Epithelial cell of prostate (primary cell): ENCODE results near the gene PIP4P1.

ENCODE experiments used
- DNase-seq: peaks from one replicate; pipeline ENCODE4 v3.0.0-alpha.2; 2011; ENCODE audit warnings: low read depth, low spot score
- H3K27ac ChIP-seq: fragments of 450-650 bp; 2 replicates; pipeline ENCODE4 v1.5.1; 2017; ENCODE audit warnings: mild to moderate bottlenecking

Gene PIP4P1

DNA sequence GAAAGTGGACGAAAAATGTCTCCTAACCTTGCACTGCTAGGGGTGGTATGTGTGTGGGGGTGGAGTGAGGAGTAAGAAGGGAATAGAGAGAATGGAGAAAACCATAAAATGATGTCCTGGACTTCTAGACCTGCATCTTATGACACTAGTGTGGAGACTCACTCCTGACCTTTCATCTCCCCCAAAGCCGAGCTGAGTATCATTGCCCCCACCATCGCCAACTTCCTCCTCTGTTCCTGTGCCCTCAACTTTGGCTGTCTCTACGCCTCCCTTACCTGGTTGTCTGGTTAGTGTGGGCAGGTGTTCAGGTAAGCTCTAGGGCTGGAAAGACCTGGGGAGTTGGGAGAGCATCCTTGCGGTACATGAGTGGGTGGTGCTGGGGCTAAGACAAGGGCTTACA lies 20.8 kb downstream of the PIP4P1 start:
- no peak overlapping the region for H3K27ac ChIP-seq
- DNase-seq: no peak

DNA sequence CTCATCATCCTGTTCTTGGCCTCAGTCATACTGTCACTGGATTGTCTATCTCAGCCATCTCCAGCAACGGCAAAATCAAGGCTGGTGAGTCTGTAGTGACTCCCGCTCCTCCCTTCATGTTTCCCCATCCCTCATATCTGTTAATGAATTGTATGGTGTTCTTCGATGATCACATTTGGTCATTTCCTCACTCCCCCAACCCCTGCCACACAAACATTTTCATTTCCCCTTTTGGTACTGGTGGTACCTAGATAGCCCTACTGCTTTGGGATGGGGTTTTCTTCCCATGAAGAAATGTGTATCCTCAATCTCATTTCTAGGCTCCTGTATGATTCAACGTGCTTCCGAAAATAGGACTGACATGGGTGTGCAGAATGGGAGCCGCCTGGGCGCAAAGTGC lies 22.6 kb downstream of the PIP4P1 start:
- DNase-seq: no peak
- H3K27ac ChIP-seq: no peak overlapping the region

DNA sequence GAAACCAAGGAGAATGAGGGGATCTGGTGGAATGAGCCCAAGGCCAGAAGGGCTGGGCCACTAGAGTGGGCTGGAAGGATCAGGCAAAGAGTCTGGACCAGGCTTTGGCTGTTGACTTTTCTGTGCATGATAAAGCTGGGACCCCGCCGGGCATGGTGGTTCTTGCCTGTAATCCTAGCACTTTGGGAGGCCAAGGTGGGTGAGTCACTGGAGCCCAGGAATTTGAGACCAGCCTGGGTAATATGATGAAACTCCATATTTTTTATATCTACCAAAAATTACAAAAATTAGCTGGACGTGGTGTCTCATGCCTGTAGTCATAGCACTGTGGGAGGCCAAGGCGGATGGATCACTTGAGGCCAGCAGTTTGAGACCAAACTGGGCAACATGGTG lies 24.9 kb downstream of the PIP4P1 start:
- no peak for DNase-seq
- no peak overlapping the region for H3K27ac ChIP-seq

DNA sequence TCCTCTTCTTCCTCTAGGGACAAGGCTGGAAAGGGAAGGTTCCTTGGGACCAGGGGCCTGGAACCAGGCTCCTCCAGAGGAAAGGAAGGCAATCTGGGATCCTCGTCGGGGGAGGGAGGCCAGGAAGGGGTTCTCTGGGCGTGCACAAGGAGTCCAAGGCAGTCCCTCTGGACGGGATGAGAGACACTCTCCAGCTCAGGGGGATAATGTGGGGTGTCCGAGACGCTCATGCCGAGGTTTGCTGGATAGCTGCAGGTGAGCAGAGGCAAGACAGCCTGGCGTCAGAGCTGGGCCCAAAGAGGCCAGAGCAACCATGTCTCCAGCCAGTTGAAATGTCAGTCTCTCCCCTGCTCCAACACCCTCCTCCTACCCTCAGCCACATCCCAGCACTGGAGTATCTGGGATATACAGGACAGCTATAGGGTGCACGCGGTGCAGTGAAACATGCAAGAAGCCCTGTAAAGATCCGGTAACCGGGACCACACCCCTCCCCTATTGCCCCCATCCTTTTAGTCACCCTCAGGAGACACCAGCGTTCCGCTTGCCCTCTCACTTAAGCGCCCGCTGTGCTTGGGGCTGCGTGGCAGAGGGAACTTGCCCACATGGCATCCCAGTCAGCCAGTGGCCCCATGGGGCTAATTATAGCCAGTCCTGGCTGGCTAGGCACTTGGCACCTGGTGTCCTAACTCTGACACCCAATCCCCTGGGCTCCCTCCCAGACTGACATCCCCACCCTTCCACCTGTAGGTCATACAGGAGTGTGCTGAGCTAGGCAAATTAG lies 25.5 kb downstream of the PIP4P1 start, which contains the start of gene KLHL33:
TSS of gene KLHL33 (minus strand) at position 585 of the 781 bp plus-strand sequence. CDS start at position 230, 355 bp downstream.
- H3K27ac ChIP-seq: no peak within 1 kb of the TSS
- DNase-seq: no peak

DNA sequence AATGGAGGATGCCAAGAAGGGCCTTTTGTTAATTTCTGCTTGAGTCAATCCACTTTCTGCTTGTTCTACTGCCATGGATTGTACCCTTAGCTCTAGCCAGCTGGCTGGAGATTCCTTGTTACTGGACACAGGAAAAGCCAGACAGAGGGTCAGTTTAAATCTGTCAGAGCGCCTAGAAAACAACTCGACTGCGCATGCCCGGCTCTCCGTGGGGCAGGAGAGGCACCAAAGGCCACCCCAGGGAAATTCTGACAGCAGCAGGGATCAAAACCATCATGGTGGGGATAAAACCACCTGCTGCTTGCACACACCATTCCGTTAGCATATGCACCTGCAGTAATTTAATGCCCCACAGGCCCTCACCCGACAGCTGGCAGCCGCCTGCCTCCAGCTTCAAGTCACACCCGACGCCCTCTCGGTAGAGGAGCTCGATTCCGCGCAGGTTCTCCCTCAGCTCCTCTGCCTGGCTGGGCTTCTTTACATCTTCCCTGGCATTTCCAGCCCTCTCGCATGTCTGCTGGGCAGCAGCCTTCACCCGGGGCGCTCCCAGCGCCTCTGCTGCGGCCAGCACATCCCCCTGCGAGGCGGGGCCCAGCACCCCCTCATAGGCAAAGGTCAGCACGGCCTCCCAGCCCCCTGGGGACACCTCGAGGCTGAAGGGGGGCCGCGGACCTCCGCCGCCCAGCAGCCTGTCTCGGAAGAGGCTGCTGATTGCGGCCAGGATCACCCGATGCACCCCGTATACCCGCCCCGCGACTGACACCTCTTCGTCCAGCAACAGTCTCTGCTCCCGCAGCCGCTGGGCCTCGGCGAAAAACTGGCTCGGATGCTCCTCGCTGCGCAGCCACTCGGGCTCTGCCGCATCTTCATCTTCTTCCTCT lies 26.3 kb downstream of the PIP4P1 start:
- H3K27ac ChIP-seq: no peak overlapping the region
- DNase-seq: no peak

DNA sequence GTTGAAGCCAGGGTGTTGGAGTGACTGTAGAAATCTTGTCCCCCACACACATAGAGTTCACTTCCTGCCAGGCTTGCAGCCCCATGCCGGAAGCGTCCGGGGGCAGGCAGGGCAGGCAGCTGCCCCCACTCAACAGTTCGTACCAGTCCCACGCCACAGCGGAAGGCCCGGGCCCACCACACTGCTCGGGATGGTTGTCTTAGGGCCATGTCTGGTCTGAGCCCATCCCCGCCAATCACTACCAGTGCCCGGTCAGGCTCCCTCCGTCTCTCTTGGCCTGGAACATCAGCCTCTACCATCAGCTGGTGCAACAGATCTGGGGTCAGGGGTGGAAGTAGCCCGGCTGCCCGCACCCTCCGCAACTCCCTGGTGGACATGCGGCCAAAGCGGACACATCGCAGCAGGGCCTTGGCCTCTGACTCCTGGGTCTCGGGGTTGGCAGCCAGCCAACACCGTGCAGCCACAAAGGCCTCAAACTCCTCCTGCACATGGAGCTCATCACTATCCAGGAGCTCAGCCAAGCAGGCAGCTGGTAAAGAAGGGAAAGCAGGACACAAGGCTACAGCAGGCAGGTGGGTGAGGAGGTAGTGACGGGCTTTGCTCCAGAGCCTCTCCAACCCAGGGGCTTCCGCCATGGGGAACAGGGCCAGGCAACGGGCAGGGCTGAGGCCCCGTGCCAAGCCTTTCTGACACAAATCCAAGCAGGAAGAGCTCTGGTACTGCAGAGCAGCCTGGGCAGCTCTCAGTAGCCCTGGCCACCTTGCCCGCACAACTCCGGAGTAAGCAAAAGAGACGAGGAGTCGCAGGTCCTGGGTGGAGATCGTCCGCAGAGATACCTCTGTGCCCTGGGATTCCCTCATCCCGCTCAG lies 31.2 kb downstream of the PIP4P1 start:
- no peak overlapping the region for H3K27ac ChIP-seq
- no peak for DNase-seq

DNA sequence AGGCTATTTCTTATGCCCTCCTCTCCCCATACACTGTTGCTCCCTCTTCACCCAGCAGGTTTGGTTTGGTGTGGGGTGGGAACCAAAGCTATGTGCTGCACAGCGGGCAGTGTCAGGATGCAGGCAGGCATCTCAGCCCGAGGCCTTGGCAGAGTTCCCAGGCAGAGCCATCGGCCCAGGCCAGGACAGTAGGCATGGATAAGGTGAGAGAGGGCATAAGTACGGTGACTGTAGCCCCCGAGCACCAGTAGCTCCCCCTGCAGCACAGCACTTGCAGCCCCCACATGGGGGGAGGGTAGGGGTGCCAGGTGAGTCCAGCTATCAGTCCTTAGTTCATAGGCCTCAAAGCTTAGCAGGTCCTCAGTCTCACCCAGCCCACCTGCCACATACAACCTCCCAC lies 32.4 kb downstream of the PIP4P1 start:
- no peak overlapping the region for H3K27ac ChIP-seq
- DNase-seq: no peak

DNA sequence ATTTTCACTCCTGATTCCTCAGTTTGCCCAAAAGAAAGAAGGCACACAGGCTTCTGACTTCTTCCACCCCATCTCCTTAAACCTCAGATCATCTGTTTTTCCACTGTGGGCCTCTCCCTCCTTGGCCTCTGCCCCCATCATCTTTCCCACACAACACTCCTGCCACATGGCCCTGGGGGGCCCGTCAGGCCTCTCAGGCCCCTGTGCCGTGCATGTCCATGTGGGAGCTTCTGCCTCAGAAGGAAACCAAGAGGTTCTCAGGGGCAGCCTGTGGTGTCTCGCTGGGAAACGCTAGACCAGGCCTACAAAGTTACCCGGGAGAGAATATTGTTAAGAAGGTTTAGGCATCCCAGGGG lies 33.2 kb downstream of the PIP4P1 start:
- no peak for DNase-seq
- no peak overlapping the region for H3K27ac ChIP-seq

DNA sequence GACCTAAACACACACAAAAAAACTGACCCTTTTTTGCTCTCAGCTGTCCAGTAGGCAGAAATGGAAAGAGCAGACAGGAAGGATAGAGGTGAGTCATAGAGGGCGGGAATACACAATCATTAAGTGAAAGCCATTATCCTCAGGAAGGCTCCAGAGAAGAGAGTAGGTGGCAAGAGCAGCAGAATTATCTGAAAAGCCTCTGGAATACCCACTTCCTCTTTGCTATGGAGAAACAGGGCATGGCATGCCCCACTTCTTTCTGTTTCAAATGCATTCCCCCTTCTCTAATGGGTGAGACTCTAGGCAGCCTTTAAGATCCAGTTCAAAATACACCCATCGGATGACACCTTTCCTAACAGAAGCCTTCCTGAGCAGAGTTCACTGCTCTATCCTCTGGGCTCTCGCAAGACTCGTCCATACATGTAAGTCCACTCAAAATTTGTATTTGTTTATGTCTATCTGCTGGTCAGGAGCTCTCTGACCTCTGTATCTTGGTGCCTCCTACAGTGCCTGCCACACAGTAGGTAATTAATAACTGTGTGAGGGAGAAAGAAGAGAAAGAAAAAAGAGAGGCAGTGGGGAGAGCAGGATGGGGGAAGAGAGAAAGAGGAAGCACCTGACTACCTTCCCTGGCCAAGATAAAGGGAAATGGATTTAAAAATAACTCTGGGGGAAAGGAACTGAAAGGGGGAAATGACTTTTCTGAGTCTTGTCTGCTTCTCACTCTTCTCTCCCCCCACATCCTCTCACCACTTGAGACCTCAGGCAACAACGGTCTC lies 33.8 kb downstream of the PIP4P1 start:
- no peak overlapping the region for H3K27ac ChIP-seq
- no peak for DNase-seq

DNA sequence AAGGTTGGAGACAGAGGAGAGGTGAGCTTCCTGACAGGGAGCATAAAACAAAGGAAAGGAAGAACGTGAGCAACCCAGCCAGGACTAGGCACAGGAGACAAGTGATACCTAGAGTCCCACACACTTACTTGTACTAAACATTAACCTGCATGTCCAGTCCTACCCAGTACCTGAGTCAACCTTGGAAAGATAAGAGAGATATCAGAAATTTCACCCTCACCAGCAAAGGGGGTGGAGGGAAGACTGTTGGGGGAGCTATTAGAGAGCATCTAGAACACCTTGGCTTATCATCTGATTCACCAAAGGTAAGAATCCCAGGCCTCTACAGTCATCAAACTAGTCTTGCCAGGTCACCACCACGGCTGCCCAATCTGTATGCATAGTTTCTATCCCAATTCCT lies 36.4 kb downstream of the PIP4P1 start:
- DNase-seq: no peak
- H3K27ac ChIP-seq: no peak overlapping the region

DNA sequence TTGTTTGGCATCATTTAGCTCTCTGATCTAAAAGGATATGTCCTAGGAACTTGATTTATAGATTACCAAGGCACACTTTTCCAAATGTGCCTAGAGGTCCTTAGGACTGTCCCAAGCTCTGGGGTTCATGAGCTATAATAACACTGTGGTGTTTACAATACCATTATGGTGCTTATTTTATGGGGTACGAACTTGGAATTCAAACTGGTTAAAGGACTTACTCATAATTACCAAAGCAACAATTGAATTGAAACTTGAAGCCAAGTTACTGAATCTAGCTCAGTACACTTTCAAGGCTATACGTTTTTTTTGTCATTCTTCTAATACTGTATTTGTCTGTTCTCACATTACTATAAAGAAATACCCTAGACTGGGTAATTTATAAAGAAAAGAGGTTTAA lies 38.3 kb downstream of the PIP4P1 start:
- DNase-seq: no peak
- no peak overlapping the region for H3K27ac ChIP-seq

DNA sequence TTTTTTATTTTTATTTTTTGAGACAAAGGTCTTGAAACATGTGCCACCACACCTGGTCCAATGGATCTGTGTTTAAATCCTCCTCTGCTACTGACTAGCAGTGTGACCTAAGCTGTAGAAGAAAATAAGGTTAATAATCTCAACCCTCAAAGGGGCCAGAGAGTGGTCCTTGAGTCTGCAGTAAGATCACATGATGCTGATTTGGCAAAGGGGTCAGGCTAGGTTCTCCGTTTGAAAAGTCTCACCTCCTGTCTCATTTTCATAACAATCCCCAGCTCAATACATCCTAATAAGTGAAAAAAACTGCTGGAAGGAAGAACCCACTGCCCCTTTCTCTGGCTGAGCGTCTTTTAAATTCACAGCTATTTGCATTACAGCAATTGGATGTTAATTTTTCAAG lies 40.0 kb downstream of the PIP4P1 start:
- H3K27ac ChIP-seq: no peak overlapping the region

DNA sequence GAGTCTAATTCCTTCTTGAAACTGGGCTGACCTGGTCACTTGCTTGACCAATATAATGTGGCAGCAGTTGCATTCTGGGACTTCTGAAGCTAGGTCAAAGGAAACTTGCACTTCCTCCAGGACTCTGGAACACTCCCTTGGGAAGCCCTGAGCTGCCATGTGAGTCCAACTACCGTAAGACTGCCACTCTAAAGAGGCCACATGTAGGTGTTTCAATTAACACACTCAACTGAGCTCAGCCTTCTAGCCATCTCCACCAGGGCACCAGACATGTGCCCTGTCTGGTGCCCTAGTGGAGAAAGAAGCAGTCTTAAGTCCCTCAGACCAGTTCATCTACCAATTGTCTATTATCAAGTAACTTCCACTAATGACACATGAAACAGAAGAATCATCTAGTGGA lies 41.8 kb downstream of the PIP4P1 start:
- no peak overlapping the region for H3K27ac ChIP-seq
- DNase-seq: no peak

More for the DNA sequence above, 40.0 kb downstream of the PIP4P1 start:
- no peak for DNase-seq

DNA sequence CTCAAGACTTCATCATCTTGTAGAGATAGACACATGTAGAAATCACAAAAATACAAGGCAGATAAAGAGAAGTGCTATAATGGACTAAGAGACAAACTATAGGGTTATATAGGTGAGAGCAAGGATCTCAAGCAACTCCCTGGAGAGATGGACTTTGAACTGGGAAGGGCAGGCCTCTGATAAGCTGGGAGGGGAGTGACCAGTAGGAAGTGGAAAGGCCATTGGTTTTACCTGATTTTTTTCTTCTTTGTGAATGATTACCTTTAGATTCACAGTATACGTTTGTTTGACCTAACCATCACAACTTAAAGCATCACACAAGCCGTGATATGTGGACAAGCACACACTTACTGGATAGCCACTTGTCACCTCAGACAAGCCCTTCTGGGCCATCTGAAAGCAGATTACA lies 42.7 kb downstream of the PIP4P1 start:
- DNase-seq: no peak

DNA sequence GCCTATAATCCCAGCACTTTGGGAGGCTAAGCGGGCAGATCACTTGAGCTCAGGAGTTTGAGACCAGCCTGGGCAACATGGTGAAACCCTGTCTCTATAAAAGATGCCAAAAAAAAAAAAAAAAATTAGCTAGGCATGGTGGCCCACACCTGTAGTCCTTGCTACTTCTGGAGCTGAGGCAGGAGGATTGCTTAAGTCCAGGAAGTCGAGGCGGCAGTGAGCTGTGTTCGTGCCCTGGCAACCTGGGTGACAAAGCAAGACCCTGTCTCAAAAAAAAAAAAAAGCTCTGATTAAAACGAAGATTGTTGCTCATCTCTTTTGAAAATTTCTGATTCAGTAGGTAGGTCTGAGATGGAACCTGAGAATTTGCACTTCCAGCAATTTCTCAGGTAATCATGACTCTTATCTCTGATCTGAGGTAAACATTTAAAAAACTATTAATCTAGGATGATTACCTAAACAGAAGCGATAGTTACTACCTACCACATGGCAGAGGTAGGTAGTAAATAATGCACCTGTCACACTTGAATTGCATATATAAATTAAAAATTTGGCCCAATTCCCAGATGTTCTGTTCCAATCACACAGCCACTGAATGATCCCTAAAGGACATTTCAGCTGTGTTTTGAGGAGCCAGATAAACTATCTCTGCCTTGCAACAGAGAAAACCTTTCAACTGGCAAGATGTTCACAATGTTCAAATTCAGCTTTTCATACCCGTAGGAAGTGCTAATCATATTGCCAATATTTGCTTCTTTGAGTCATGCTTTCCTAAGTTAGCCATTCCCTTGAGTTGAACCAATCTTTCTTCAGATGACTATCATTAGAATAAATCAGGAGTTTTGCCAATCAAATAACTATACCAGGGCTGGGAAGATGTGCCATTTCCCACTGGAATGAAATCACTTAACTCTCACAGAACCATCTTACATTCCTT lies 43.7 kb downstream of the PIP4P1 start:
- DNase-seq: no peak
- H3K27ac ChIP-seq: no peak overlapping the region

More for the DNA sequence above, 42.7 kb downstream of the PIP4P1 start:
- no peak overlapping the region for H3K27ac ChIP-seq

DNA sequence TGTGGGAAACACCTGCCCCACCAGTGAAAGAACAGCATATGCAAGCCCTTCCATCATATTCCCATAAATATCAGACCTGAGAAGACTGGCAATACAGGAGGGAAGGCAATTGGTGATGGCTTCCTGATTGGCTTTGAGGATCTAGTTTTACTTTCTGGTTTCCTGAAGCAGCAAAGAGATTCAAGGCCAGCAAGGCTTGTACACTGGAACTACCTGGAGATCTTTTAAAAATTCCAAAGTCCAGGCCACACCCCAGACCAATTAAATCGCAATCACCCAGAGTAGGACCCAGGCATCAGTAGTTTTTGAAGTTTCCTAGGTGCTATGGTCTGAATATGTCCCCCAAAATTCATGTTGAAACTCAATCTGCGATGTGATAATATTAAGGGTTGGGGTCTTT lies 45.0 kb downstream of the PIP4P1 start:
- no peak for DNase-seq
- H3K27ac ChIP-seq: no peak overlapping the region

DNA sequence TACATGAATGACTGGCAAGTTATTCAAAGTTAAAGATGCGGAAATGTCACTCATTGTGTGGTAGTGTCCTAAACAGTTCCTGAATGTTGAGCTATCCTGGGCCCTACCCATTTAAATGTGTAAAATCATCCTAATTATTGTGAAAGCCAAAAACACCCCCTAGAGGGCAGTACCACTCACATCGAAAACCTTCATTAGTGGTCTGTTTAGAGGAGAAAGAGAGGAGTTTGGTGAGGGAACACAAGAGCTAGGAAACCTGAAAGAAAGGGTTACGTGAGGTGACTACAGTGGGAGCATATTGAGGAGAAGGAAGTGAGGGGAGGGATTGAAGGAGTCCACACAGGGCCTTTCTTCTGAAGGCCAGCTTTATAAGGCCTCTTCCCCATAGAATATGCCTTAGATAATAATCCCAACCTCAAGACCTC lies 45.4 kb downstream of the PIP4P1 start:
- no peak overlapping the region for H3K27ac ChIP-seq
- no peak for DNase-seq

DNA sequence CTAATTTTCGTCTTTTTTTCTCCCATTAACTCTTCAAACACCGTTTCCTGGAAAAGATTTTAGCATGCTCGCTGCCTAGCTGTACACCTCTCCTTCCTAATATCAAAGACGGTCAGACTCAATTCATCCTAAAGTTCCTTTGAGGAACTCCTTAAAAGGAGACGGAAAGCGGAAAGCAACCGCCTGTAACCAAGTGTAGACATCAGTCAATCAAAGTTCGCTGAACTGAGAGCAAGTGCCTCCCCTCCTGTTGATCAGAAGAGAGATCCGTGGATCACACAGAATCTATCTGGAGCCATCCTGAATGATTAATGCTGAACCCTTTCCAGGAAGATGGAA lies 47.5 kb downstream of the PIP4P1 start:
- no peak for DNase-seq
- peak overlapping the region; percentile 95 for H3K27ac ChIP-seq
